IMR-90 (cell line): ENCODE results near the gene LMNB1. TPM values are rescaled to one million over a fixed set of nuclear protein-coding genes. Genes with fewer than 3 reads are reported as not detected.

Experiments used
- ATAC-seq: fragments of 200-7000 bp; cut with Tn5 transposase; 2 replicates; pipeline ENCODE4 v1.9.1; 2020; ENCODE audit warnings: low read depth, mild to moderate bottlenecking, moderate library complexity
- BruUV-seq: library from RNA; stranded (reverse); fragments of 400-500 nt; replicated peaks from 2 replicates; lab custom pipeline; 2021; lab: Mats Ljungman, UMichigan
- CTCF ChIA-PET: fragments of 300-600 bp; formaldehyde crosslinking; extraction: SDS; loops from one replicate; lab custom pipeline; 2021; ENCODE audit warnings: antibody characterized with exemption; lab: Yijun Ruan, JAX
- POLR2A ChIA-PET: fragments of 300-600 bp; sonication (Branson Sonifier 250); formaldehyde crosslinking; loops from one replicate; lab custom pipeline; 2022; ENCODE audit warnings: antibody characterized with exemption; ENCODE audit not compliant: unreplicated experiment; lab: Charles Lee
- DNase-seq: peaks from one replicate; pipeline ENCODE4 v3.0.0; 2013
- H2AFZ ChIP-seq: replicated peaks from 2 replicates; pipeline ENCODE3; 2013; ENCODE audit warnings: low read length, mild to moderate bottlenecking; ENCODE audit not compliant: poor library complexity
- H2AK5ac ChIP-seq: 2 replicates; pipeline ENCODE4 v1.6.1; 2013; ENCODE audit warnings: low read depth, low read length, inconsistent platforms
- H2AK9ac ChIP-seq: replicated peaks from 2 replicates; pipeline ENCODE3; 2013; ENCODE audit warnings: mild to moderate bottlenecking, low read depth, low read length, moderate library complexity; ENCODE audit not compliant: poor library complexity
- H2BK120ac ChIP-seq: 2 replicates; pipeline ENCODE4 v1.6.1; 2013; ENCODE audit warnings: low read depth, low read length, inconsistent platforms
- H2BK15ac ChIP-seq: 3 replicates; pipeline ENCODE4 v1.6.1; 2013; ENCODE audit warnings: low read depth, low read length, inconsistent platforms
- H2BK20ac ChIP-seq: 2 replicates; pipeline ENCODE4 v1.6.1; 2013; ENCODE audit warnings: low read depth, mild to moderate bottlenecking, inconsistent platforms, low read length, moderate library complexity
- H2BK5ac ChIP-seq: 2 replicates; pipeline ENCODE4 v1.6.1; 2013; ENCODE audit warnings: mild to moderate bottlenecking, low read depth, low read length, inconsistent platforms; ENCODE audit not compliant: poor library complexity, severe bottlenecking
- H3K14ac ChIP-seq: replicated peaks from 2 replicates; pipeline ENCODE4 v1.6.1; 2013; ENCODE audit warnings: low read depth, low read length, inconsistent platforms
- H3K18ac ChIP-seq: 2 replicates; pipeline ENCODE4 v1.6.1; 2013; ENCODE audit warnings: low read depth, low read length, control low read depth
- H3K23ac ChIP-seq: 2 replicates; pipeline ENCODE4 v1.6.1; 2013; ENCODE audit warnings: low read depth, low read length, inconsistent platforms
- H3K27ac ChIP-seq: 2 replicates; pipeline ENCODE4 v1.5.1; 2013; ENCODE audit warnings: mild to moderate bottlenecking, control low read depth, low read length; ENCODE audit not compliant: insufficient read depth
- H3K27me3 ChIP-seq: 2 replicates; pipeline ENCODE4 v1.6.1; 2013; ENCODE audit warnings: low read length; ENCODE audit not compliant: control insufficient read depth, insufficient read depth
- H3K36me3 ChIP-seq: 2 replicates; pipeline ENCODE4 v1.6.1; 2013; ENCODE audit warnings: low read length, mixed read lengths; ENCODE audit not compliant: control insufficient read depth, insufficient read depth
- H3K4ac ChIP-seq: 2 replicates; pipeline ENCODE4 v1.6.1; 2013; ENCODE audit warnings: low read depth, low read length, inconsistent platforms
- H3K4me1 ChIP-seq: 2 replicates; pipeline ENCODE4 v1.6.1; 2013; ENCODE audit warnings: low read length, mixed read lengths; ENCODE audit not compliant: control insufficient read depth, insufficient read depth
- H3K4me2 ChIP-seq: 2 replicates; pipeline ENCODE4 v1.6.1; 2013; ENCODE audit warnings: low read depth, mild to moderate bottlenecking, control low read depth, low read length, moderate library complexity
- H3K4me3 ChIP-seq: 2 replicates; pipeline ENCODE4 v1.5.1; 2013; ENCODE audit warnings: low read depth, mild to moderate bottlenecking, control low read depth, low read length, moderate library complexity; ENCODE audit not compliant: insufficient read depth
- H3K56ac ChIP-seq: 2 replicates; pipeline ENCODE4 v1.6.1; 2013; ENCODE audit warnings: low read length, inconsistent platforms; ENCODE audit not compliant: insufficient read depth; ENCODE audit errors: extremely low read depth
- H3K79me1 ChIP-seq, 2 experiments: 2 replicates each; pipeline ENCODE4 v1.6.1; 2013; ENCODE audit warnings: low read length in 2 of 2, inconsistent platforms in 1 of 2, low read depth in 1 of 2
- H3K9ac ChIP-seq: 2 replicates; pipeline ENCODE4 v1.6.1; 2013; ENCODE audit warnings: low read depth, low read length, control low read depth
- H3K9me1 ChIP-seq: 2 replicates; pipeline ENCODE4 v1.6.1; 2013; ENCODE audit warnings: low read length, inconsistent platforms; ENCODE audit not compliant: insufficient read depth
- H3K9me3 ChIP-seq: 2 replicates; pipeline ENCODE4 v1.6.1; 2013; ENCODE audit warnings: low read length; ENCODE audit not compliant: control insufficient read depth, insufficient read depth
- H4K20me1 ChIP-seq: 2 replicates; pipeline ENCODE4 v1.6.1; 2013; ENCODE audit warnings: low read length, inconsistent platforms; ENCODE audit not compliant: insufficient read depth
- H4K5ac ChIP-seq: 2 replicates; pipeline ENCODE4 v1.6.1; 2013; ENCODE audit warnings: mild to moderate bottlenecking, low read depth, low read length, control low read depth
- H4K8ac ChIP-seq, 2 experiments: 2 replicates each; pipeline ENCODE4 v1.6.1; 2013; ENCODE audit warnings: low read depth in 2 of 2, low read length in 2 of 2, control low read depth in 1 of 2, inconsistent platforms in 1 of 2
- H4K91ac ChIP-seq: 2 replicates; pipeline ENCODE4 v1.6.1; 2013; ENCODE audit warnings: low read depth, low read length, inconsistent platforms; ENCODE audit not compliant: insufficient read depth
- BHLHE40 ChIP-seq: fragments of 150-350 bp; IDR thresholded peaks from 2 replicates; pipeline ENCODE4 v1.6.1; 2016; ENCODE audit warnings: mild to moderate bottlenecking, low read depth, low read length
- CEBPB ChIP-seq: IDR thresholded peaks from 2 replicates; pipeline ENCODE4 v1.6.1; 2012; ENCODE audit warnings: low read depth, low read length, improper control_type of control experiment
- FOS ChIP-seq: fragments of 150-350 bp; IDR thresholded peaks from 2 replicates; pipeline ENCODE4 v1.6.1; 2016; ENCODE audit warnings: low read depth, low read length
- MAFK ChIP-seq: IDR thresholded peaks from 2 replicates; pipeline ENCODE4 v1.6.1; 2012; ENCODE audit warnings: low read depth, low read length, improper control_type of control experiment
- MXI1 ChIP-seq: IDR thresholded peaks from 2 replicates; pipeline ENCODE4 v1.6.1; 2012; ENCODE audit warnings: low read depth, mild to moderate bottlenecking, low read length, moderate library complexity, borderline replicate concordance
- NFE2L2 ChIP-seq: fragments of 150-350 bp; IDR thresholded peaks from 2 replicates; pipeline ENCODE4 v1.6.1; 2016; ENCODE audit warnings: low read depth, mild to moderate bottlenecking, low read length
- POLR2A ChIP-seq: IDR thresholded peaks from 2 replicates; pipeline ENCODE4 v1.6.1; 2012; ENCODE audit warnings: mild to moderate bottlenecking, low read depth, low read length
- RAD21 ChIP-seq: IDR thresholded peaks from 2 replicates; pipeline ENCODE4 v1.6.1; 2012; ENCODE audit warnings: low read length, improper control_type of control experiment
- RFX5 ChIP-seq: IDR thresholded peaks from 2 replicates; pipeline ENCODE4 v1.8.0; 2012; ENCODE audit warnings: low read depth, mild to moderate bottlenecking, low read length, moderate library complexity
- SMC3 ChIP-seq: fragments of 150-350 bp; IDR thresholded peaks from 2 replicates; pipeline ENCODE4 v1.6.1; 2016; ENCODE audit warnings: low read depth, mild to moderate bottlenecking, antibody characterized with exemption, low read length, moderate library complexity
- whole genome bisulfite sequencing, 2 experiments: methylation state at CpG; one replicate each; pipeline versions ENCODE4 v1.1.5 to v1.1.7; 2013; ENCODE audit warnings: missing lambda C conversion rate in 2 of 2; ENCODE audit not compliant: insufficient read length in 1 of 2; ENCODE audit errors: extremely low coverage in 2 of 2; 5-methylcytosine and 5-hydroxymethylcytosine counted together
- dilution Hi-C: fragments of 300-500 bp; cut with HindIII; formaldehyde crosslinking; loops from one replicate; pipeline ENCODE4 v1.14.3; 2018; ENCODE audit warnings: low sequenced_read_pairs; ENCODE audit not compliant: unreplicated experiment
- in situ Hi-C: fragments of 300-500 bp; cut with MboI; formaldehyde crosslinking; loops from 3 replicates; pipeline ENCODE4 v1.14.3; 2019; ENCODE audit warnings: low sequenced_read_pairs, inconsistent platforms, mixed read lengths
- intact Hi-C: fragments of 100-400 bp; cut with micrococcal nuclease; formaldehyde crosslinking; loops from 2 replicates; pipeline ENCODE4 v1.10.0; 2022
- polyA plus RNA-seq, 3 experiments: library from polyadenylated mRNA; depleted of rRNA; stranded (reverse); fragments of >200 nt; gene quantifications; 2 replicates each; pipeline ENCODE4 v1.2.3, GENCODE V29; 2012; ENCODE audit warnings: low replicate concordance in 1 of 3
- total RNA-seq: library from RNA; depleted of rRNA; stranded (reverse); fragments of >200 nt; gene quantifications from 2 replicates; pipeline ENCODE4 v1.2.3, GENCODE V29; 2012
- TF ChIP-seq, protein P1 (sequence below): conservative IDR thresholded peaks from 2 replicates; pipeline ENCODE4 v1.5.1; 2012; ENCODE audit warnings: mild to moderate bottlenecking, low read depth, low read length, improper control_type of control experiment

Gene LMNB1
- total and polyA plus RNA-seq, 2 of the 4 experiments (the other 2 are of a cell fraction), result 36.0 to 53.6 TPM

DNA sequence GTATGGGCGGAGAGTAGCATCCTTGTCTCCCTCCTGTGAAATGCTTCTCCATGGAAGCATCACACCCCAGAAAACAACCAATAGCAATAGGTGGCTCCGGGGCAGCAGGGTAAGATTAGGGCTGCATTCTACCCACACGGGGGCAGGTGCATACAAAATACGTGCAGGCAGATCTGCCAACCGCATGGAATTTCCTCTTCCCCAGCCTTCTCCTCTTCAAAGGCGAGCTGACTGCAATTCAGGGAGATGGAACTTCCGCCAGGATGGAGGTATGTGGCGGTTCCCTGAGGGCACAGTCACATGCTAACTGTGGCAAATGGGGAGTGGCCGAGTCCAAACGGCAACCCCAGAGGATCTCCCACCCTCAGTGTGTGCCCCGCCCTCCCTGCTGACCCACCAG, 81.5 kb downstream of the LMNB1 start:
- Histone ChIP-seq H3K9ac (no peak overlapping the region), H2BK5ac (no peak overlapping the region), H4K8ac (no peak overlapping the region), H3K36me3 (no peaks in the 10 kb centered on the region), H3K9me1 (no peaks in the 10 kb centered on the region), H3K79me1 (no peaks in the 10 kb centered on the region; a peak in 1 of 4 replicates), H3K4ac (no peak overlapping the region), H2AFZ (no peak overlapping the region), H4K5ac (no peak overlapping the region), H4K20me1 (no peaks in the 10 kb centered on the region), H3K9me3 (no peaks in the 10 kb centered on the region), H2BK120ac (no peak overlapping the region), H3K56ac (no peak overlapping the region), H3K23ac (no peak overlapping the region), H3K4me1 (no peaks in the 10 kb centered on the region), H2BK15ac (no peak overlapping the region), H2BK20ac (no peak overlapping the region), H4K91ac (no peak overlapping the region), H2AK9ac (no peak overlapping the region), H3K4me2 (no peak overlapping the region), H3K14ac (no peak overlapping the region), H3K18ac (no peak overlapping the region), H2AK5ac (no peak overlapping the region), H3K27ac (no peak overlapping the region), H3K4me3 (no peak overlapping the region), H3K27me3 (no peaks in the 10 kb centered on the region)
- 100% methylated on average over 2 of the region's 11 CpGs; no CpG with 5 or more reads in 1 of the 2 experiments for WGBS, 2 experiments
- DNase-seq, result no peak
- intact Hi-C loops (no loop called here), in situ Hi-C loops (loop anchor here (10.0 kb wide), 1 partner anchor 466 kb away; no protein-coding TSS in a partner anchor), dilution Hi-C loops (no loop called here)
- no TSS peak for BruUV-seq
- POLR2A ChIA-PET, result no interaction called here
- CTCF ChIA-PET, result no interaction called here
- TF ChIP-seq RFX5 (no peak), RAD21 (no peak), MAFK (no peak), POLR2A (no peak), CEBPB (no peak), MXI1 (no peak), BHLHE40 (no peak), SMC3 (no peak), FOS (no peak), NFE2L2 (no peak)
- TF ChIP-seq, protein P1, sequence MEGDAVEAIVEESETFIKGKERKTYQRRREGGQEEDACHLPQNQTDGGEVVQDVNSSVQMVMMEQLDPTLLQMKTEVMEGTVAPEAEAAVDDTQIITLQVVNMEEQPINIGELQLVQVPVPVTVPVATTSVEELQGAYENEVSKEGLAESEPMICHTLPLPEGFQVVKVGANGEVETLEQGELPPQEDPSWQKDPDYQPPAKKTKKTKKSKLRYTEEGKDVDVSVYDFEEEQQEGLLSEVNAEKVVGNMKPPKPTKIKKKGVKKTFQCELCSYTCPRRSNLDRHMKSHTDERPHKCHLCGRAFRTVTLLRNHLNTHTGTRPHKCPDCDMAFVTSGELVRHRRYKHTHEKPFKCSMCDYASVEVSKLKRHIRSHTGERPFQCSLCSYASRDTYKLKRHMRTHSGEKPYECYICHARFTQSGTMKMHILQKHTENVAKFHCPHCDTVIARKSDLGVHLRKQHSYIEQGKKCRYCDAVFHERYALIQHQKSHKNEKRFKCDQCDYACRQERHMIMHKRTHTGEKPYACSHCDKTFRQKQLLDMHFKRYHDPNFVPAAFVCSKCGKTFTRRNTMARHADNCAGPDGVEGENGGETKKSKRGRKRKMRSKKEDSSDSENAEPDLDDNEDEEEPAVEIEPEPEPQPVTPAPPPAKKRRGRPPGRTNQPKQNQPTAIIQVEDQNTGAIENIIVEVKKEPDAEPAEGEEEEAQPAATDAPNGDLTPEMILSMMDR, result no peak
- no peak for ATAC-seq
